ENCODE measurements around the gene ARID5A. TPM values are rescaled to one million over a fixed set of nuclear protein-coding genes. Genes with fewer than 3 reads are reported as not detected.
A peak's percentile ranks its signal among the peaks of the same experiment; 100 is the strongest.

ARID5A gene
- total and polyA plus RNA-seq, 9 of the 15 experiments (the other 6 are each of a cell fraction or from before 2014, with no cell fraction given), result 0.14 to 12.5 (median 3.0) TPM

- H3K9me3 ChIP-seq (replicated peaks; ENCODE audit: control insufficient read depth, insufficient read depth, low read depth, low read length), result no peaks in the 10 kb centered on the region
- no peak overlapping the region for H3K4me3 ChIP-seq
- intact Hi-C loops (cut with micrococcal nuclease), result loop anchor here (5.0 to 10.0 kb wide), 3 partner anchors 208 to 408 kb away; partner anchors contain the start of gene CNNM4
- no peaks in the 10 kb centered on the region for H3K9me1 ChIP-seq (ENCODE audit: control insufficient read depth, insufficient read depth, low read length)
- H3K27me3 ChIP-seq (ENCODE audit: control insufficient read depth in 2 of 2, insufficient read depth in 2 of 2, low read length in 2 of 2), result peaks cover 0 to 13% of the 10 kb centered on the region in 2 experiments; a peak in 1 of 5 replicates
- in situ Hi-C loops (cut with MboI), result loop anchor here (25.0 kb wide), 1 partner anchor 408 kb away; no protein-coding TSS in a partner anchor
- DNase-seq (ENCODE audit: extremely low read depth in 1 of 4, low spot score in 3 of 4), result peak; percentile 61 to 78 (median 70)
- H3K27ac ChIP-seq (ENCODE audit: extremely low read depth, low read depth, low read length), result no peak overlapping the region
- H4K20me1 ChIP-seq (replicated peaks; ENCODE audit: control insufficient read depth, insufficient read depth, low read length), result no peaks in the 10 kb centered on the region
- H2AFZ ChIP-seq (ENCODE audit: low read depth, low read length), result peak overlapping the region; percentile 76
- H3K36me3 ChIP-seq (ENCODE audit: control insufficient read depth, insufficient read depth, low read length), result peaks cover 4% of the 10 kb centered on the region; the same call in 1 of the 3 replicates
- BruUV-seq (replicated peaks), result no TSS peak
- peak; percentile 69 for ATAC-seq
- H3K79me2 ChIP-seq (ENCODE audit: control insufficient read depth, insufficient read depth, low read length), result no peaks in the 10 kb centered on the region
- H3K9ac ChIP-seq (ENCODE audit: insufficient read depth in 1 of 2, low read depth in 2 of 2, low read length in 2 of 2), result peak overlapping the region in 1 of 2 experiments; percentile 81; a peak in 2 of 4 replicates
- FAIRE-seq, result peak; percentile 72
- ChIA-PET POLR2A (interaction anchor here (0.6 to 1.5 kb wide), 5 partner anchors 10 to 47 kb away, joined by 3 to 4 read pairs (median 3); no protein-coding TSS in a partner anchor), CTCF (ENCODE audit: low intra/inter-chr PET ratio) (interaction anchor here (0.8 to 1.6 kb wide), 3 partner anchors 147 to 416 kb away, joined by 3 to 4 read pairs (median 4); partner anchors contain the start of gene ASTL)
- peak overlapping the region; percentile 52 for H3K4me2 ChIP-seq (ENCODE audit: insufficient read depth, low read length)
- peaks cover 0 to 31% of the 10 kb centered on the region in 2 experiments; a peak in 3 of 5 replicates for H3K4me1 ChIP-seq (replicated peaks in 1 of 2; ENCODE audit: control insufficient read depth in 2 of 2, insufficient read depth in 2 of 2, low read length in 2 of 2)
- 32% methylated on average over 31 of the region's 35 CpGs for WGBS (ENCODE audit: insufficient coverage, low coverage, missing lambda C conversion rate)
- TF ChIP-seq REST (IDR thresholded peaks at IDR 0.05; ENCODE audit: borderline replicate concordance), result peak; percentile 42; the same call in 1 of the 2 replicates
- TF ChIP-seq REST (CRISPR knock-in tag; IDR thresholded peaks at IDR 0.05; ENCODE audit: low read depth), result no peak
- 0 out of 2 replicates have a peak, but pooled peaks have one; percentile 53 for TF ChIP-seq CBFB (CRISPR knock-in tag; IDR thresholded peaks at IDR 0.05)
- no peak for TF ChIP-seq ZNF121 (CRISPR knock-in tag; conservative IDR thresholded peaks at IDR 0.05)
- TF ChIP-seq ZNF41 (CRISPR knock-in tag; conservative IDR thresholded peaks at IDR 0.05), result no peak
- TF ChIP-seq YBX1 (IDR thresholded peaks at IDR 0.05), result no peak
- no peak for TF ChIP-seq PHF8 (IDR thresholded peaks at IDR 0.05; ENCODE audit: borderline replicate concordance, low read length)
- TF ChIP-seq THRA (IDR thresholded peaks at IDR 0.05), result no peak
- TF ChIP-seq RAD21 (CRISPR knock-in tag; conservative IDR thresholded peaks at IDR 0.05 in 1 of 2, IDR thresholded peaks at IDR 0.05 in 1 of 2), result peak; percentile 47 to 75
- TF ChIP-seq ZNF263 (CRISPR knock-in tag; IDR thresholded peaks at IDR 0.05; ENCODE audit: borderline replicate concordance), result peak; percentile 58; the same call in 1 of the 2 replicates
- TF ChIP-seq TEAD1 (CRISPR knock-in tag; IDR thresholded peaks at IDR 0.05), result 0 out of 4 replicates have a peak, but pooled peaks have one; percentile 29 to 37
These were observed 18.0 kb downstream of the ARID5A start for GRCh38 chr2:96554293-96555145.
